K562 (cell line): ENCODE results near the gene TDRKH. TPM values are rescaled to one million over a fixed set of nuclear protein-coding genes. Genes with fewer than 3 reads are reported as not detected.
"Not testable (repeated sequence)": the region's sequence is repeated elsewhere in the genome, so short reads cannot be mapped to it uniquely, and the experiment has no call there.

Experiments
- ATAC-seq: fragments of 200-7000 bp; cut with Tn5 transposase; 3 replicates; pipeline ENCODE4 v1.9.1; 2020; ENCODE audit warnings: moderate library complexity
- BruUV-seq: library from RNA; stranded (reverse); fragments of 400-500 nt; replicated peaks from 2 replicates; lab custom pipeline; 2021; lab: Mats Ljungman, UMichigan
- CTCF ChIA-PET: fragments of 300-600 bp; formaldehyde crosslinking; extraction: SDS; loops from one replicate; lab custom pipeline; 2021; ENCODE audit warnings: low intra/inter-chr PET ratio; lab: Yijun Ruan, JAX
- POLR2A ChIA-PET: fragments of 300-600, 350-650 bp; sonication (Branson Sonifier 250); formaldehyde crosslinking; extraction: SDS; loops from one replicate; lab custom pipeline; 2021; ENCODE audit warnings: antibody characterized with exemption, inconsistent platforms; lab: Yijun Ruan, JAX
- DNase-seq, 4 experiments: peaks; one replicate each; pipeline versions ENCODE4 v3.0.0 to v3.0.0-alpha.2; 2011 to 2018; ENCODE audit warnings: low spot score in 3 of 4, mixed read lengths in 3 of 4; ENCODE audit errors: extremely low read depth in 1 of 4
- FAIRE-seq: peaks from 2 replicates; lab custom pipeline; 2011; peaks lifted over from hg19 to GRCh38; lab: Jason Lieb, UNC
- H2AFZ ChIP-seq: 2 replicates; pipeline ENCODE4 v1.6.0; 2011; ENCODE audit warnings: low read depth, low read length, control low read depth, inconsistent platforms
- H3K27ac ChIP-seq: fragments of 200-600 bp; 3 replicates; pipeline ENCODE4 v1.8.0; 2011; ENCODE audit warnings: low read depth, mild to moderate bottlenecking, control low read depth, inconsistent platforms, low read length, moderate library complexity, mixed read lengths; ENCODE audit errors: extremely low read depth
- H3K27me3 ChIP-seq, 2 experiments: fragments of 300-600 bp in 1 of 2; 2 replicates in 1 of 2; 3 replicates in 1 of 2; pipeline versions ENCODE4 v1.6.0 to v1.8.0; 2011; ENCODE audit warnings: inconsistent platforms in 2 of 2, low read length in 2 of 2, mild to moderate bottlenecking in 1 of 2, mixed read lengths in 1 of 2, moderate library complexity in 1 of 2; ENCODE audit not compliant: control insufficient read depth in 2 of 2, insufficient read depth in 2 of 2
- H3K36me3 ChIP-seq: fragments of 300-600 bp; 3 replicates; pipeline ENCODE4 v1.8.0; 2011; ENCODE audit warnings: mild to moderate bottlenecking, low read length, inconsistent platforms; ENCODE audit not compliant: control insufficient read depth, insufficient read depth
- H3K4me1 ChIP-seq, 2 experiments: fragments of 200-600 bp in 1 of 2; replicated peaks in 1 of 2; 2 replicates in 1 of 2; 3 replicates in 1 of 2; pipeline versions ENCODE4 v1.5.1 to v1.8.0; 2011; ENCODE audit warnings: inconsistent platforms in 2 of 2, low read length in 2 of 2, mild to moderate bottlenecking in 1 of 2, mixed read lengths in 1 of 2, moderate library complexity in 1 of 2; ENCODE audit not compliant: control insufficient read depth in 2 of 2, insufficient read depth in 2 of 2
- H3K4me2 ChIP-seq: 2 replicates; pipeline ENCODE4 v1.6.1; 2011; ENCODE audit warnings: low read length, control low read depth, inconsistent platforms, mixed read lengths; ENCODE audit not compliant: insufficient read depth
- H3K4me3 ChIP-seq: fragments of 200-600 bp; sonication (generic), shearing (Covaris generic); 2 replicates; pipeline ENCODE4 v1.5.1; 2016; ENCODE audit warnings: control low read depth, inconsistent platforms
- H3K79me2 ChIP-seq: fragments of 200-600 bp; 3 replicates; pipeline ENCODE4 v1.8.0; 2011; ENCODE audit warnings: low read length, inconsistent platforms; ENCODE audit not compliant: control insufficient read depth, insufficient read depth
- H3K9ac ChIP-seq, 2 experiments: 2 replicates each; pipeline versions ENCODE4 v1.6.0 to v1.6.1; 2011; ENCODE audit warnings: low read depth in 2 of 2, low read length in 2 of 2, control low read depth in 1 of 2, inconsistent platforms in 1 of 2, mild to moderate bottlenecking in 1 of 2, mixed read lengths in 1 of 2; ENCODE audit not compliant: insufficient read depth in 1 of 2
- H3K9me1 ChIP-seq: one replicate; pipeline ENCODE4 v1.6.0; 2011; ENCODE audit warnings: inconsistent platforms, mild to moderate bottlenecking, low read length, moderate library complexity; ENCODE audit not compliant: control insufficient read depth, insufficient read depth
- H3K9me3 ChIP-seq: replicated peaks from 2 replicates; pipeline ENCODE4 v1.5.1; 2011; ENCODE audit warnings: low read depth, low read length, inconsistent platforms; ENCODE audit not compliant: control insufficient read depth, insufficient read depth
- H4K20me1 ChIP-seq: replicated peaks from 2 replicates; pipeline ENCODE4 v1.6.1; 2011; ENCODE audit warnings: low read length, inconsistent platforms, mixed read lengths; ENCODE audit not compliant: control insufficient read depth, insufficient read depth
- ATF3 ChIP-seq, 2 experiments: fragments of 450-650 bp in 1 of 2; sonication (generic) in 1 of 2; formaldehyde crosslinking in 1 of 2; IDR thresholded peaks in 1 of 2; conservative IDR thresholded peaks in 1 of 2; 2 replicates each; pipeline versions ENCODE4 v1.6.1 to v1.8.1; 2016 to 2023; ENCODE audit warnings: mild to moderate bottlenecking in 2 of 2, moderate library complexity in 2 of 2, inconsistent platforms in 1 of 2, missing genetic modification reagents in 1 of 2
- BHLHE40 ChIP-seq: IDR thresholded peaks from 2 replicates; pipeline ENCODE4 v1.6.1; 2011; ENCODE audit warnings: low read length, improper control_type of control experiment
- DIDO1 ChIP-seq: fragments of 450-650 bp; IDR thresholded peaks from 2 replicates; pipeline ENCODE4 v1.6.1; 2016; ENCODE audit warnings: low read depth, missing biosample characterization, missing genetic modification characterization
- E4F1 ChIP-seq: fragments of 250-450 bp; sonication (Bioruptor Pico); IDR thresholded peaks from 2 replicates; pipeline ENCODE4 v1.5.0; 2021; ENCODE audit warnings: mild to moderate bottlenecking, borderline replicate concordance
- EZH2 ChIP-seq: IDR thresholded peaks from 2 replicates; pipeline ENCODE4 v1.6.1; 2012; ENCODE audit warnings: low read depth, mild to moderate bottlenecking, inconsistent platforms, low read length, borderline replicate concordance
- HCFC1 ChIP-seq: IDR thresholded peaks from 2 replicates; pipeline ENCODE4 v1.6.1; 2012; ENCODE audit warnings: low read depth, low read length, improper control_type of control experiment
- HMG20A ChIP-seq: fragments of 450-650 bp; formaldehyde crosslinking; conservative IDR thresholded peaks from 2 replicates; pipeline ENCODE4 v1.4.0; 2020; ENCODE audit warnings: mild to moderate bottlenecking, mixed read lengths
- JUND ChIP-seq, 2 experiments: IDR thresholded peaks; 2 replicates in 1 of 2; 3 replicates in 1 of 2; pipeline ENCODE4 v1.6.1; 2011; ENCODE audit warnings: borderline replicate concordance in 2 of 2, low read depth in 2 of 2, low read length in 2 of 2, improper control_type of control experiment in 1 of 2, missing biosample characterization in 1 of 2, missing genetic modification characterization in 1 of 2, missing genetic modification reagents in 1 of 2
- SIRT6 ChIP-seq: IDR thresholded peaks from one replicate; pipeline ENCODE4 v1.6.1; 2012; ENCODE audit warnings: low read depth, mild to moderate bottlenecking, control low read depth, inconsistent platforms, low read length, moderate library complexity
- TAL1 ChIP-seq: fragments of 450-650 bp; IDR thresholded peaks from 2 replicates; pipeline ENCODE4 v1.6.1; 2016; ENCODE audit warnings: mild to moderate bottlenecking
- WGBS: fragments of 100-300 bp; shearing (Covaris generic); methylation state at CpG from one replicate; pipeline ENCODE4 v1.1.6; 2016; ENCODE audit warnings: low coverage, mixed read lengths; ENCODE audit not compliant: insufficient coverage; ENCODE audit errors: missing lambda C conversion rate; 5-methylcytosine and 5-hydroxymethylcytosine counted together
- in situ Hi-C: fragments of 300-500 bp; cut with MboI; formaldehyde crosslinking; loops from 4 replicates; pipeline ENCODE4 v1.15.0; 2018; ENCODE audit warnings: inconsistent platforms, mixed read lengths
- intact Hi-C: fragments of 100-400 bp; cut with micrococcal nuclease; formaldehyde crosslinking; loops from 2 replicates; pipeline ENCODE4 v1.14.2; 2022
- polyA plus RNA-seq, 8 experiments: library from polyadenylated mRNA; depleted of rRNA in 4 of 8; stranded (reverse) in 5 of 8; unstranded in 3 of 8; fragments of >200 nt; fragmentation: Nextera tagmentation in 2 of 8; fragmentation: Illumina TruSeq in 1 of 8; extraction: Ambion mirVana in 2 of 8; extraction: Trizol in 1 of 8; gene quantifications; 2 replicates each; pipeline versions ENCODE4 v1.2.1 to v1.2.3, GENCODE V29; 2011 to 2014; ENCODE audit warnings: inconsistent platforms in 1 of 8, missing spikeins in 1 of 8
- total RNA-seq, 7 experiments: library from RNA; depleted of rRNA in 6 of 7; stranded (reverse); fragments of >200 nt in 6 of 7; fragmentation: Illumina TruSeq in 2 of 7; extraction: Trizol in 2 of 7; gene quantifications; 2 replicates each; pipeline versions ENCODE4 v1.2.1 to v1.2.3, GENCODE V29; 2011 to 2021; ENCODE audit warnings: low replicate concordance in 1 of 7

Gene TDRKH
- total and polyA plus RNA-seq, 9 of the 15 experiments (the other 6 are each of a cell fraction or from before 2014, with no cell fraction given): 4.3 to 21.3 (median 8.4) TPM

GRCh38 chr1:151773702-151774101, 16.6 kb downstream of the TDRKH start (continued):
- TF ChIP-seq ATF3 (IDR thresholded peaks at IDR 0.05) (peak; percentile 84), ATF3 (CRISPR knock-in tag; conservative IDR thresholded peaks at IDR 0.05) (no peak), BHLHE40 (peak; percentile 30; the same call in 1 of the 2 replicates), HCFC1 (no peak), JUND (IDR thresholded peaks at IDR 0.05; ENCODE audit: borderline replicate concordance, low read depth, low read length) (peak; percentile 71; the same call in 1 of the 2 replicates), JUND (tag; IDR thresholded peaks at IDR 0.05; ENCODE audit: borderline replicate concordance, low read depth, low read length) (no peak; the same call in 2 of the 3 replicates), SIRT6 (no peak), HMG20A (CRISPR knock-in tag) (no peak), E4F1 (CRISPR knock-in tag) (no peak), EZH2 (no peak), DIDO1 (no peak), TAL1 (no peak)

GRCh38 chr1:151769270-151769669, 21.0 kb downstream of the TDRKH start:
- ATAC-seq, H3K27ac ChIP-seq, FAIRE-seq, in situ Hi-C loops, H3K9me3 ChIP-seq, CTCF ChIA-PET, BruUV-seq, H2AFZ ChIP-seq, H4K20me1 ChIP-seq, DNase-seq, POLR2A ChIA-PET, H3K9me1 ChIP-seq, H3K36me3 ChIP-seq, H3K79me2 ChIP-seq, H3K9ac ChIP-seq, H3K27me3 ChIP-seq, H3K4me2 ChIP-seq, H3K4me3 ChIP-seq, intact Hi-C loops: not testable (repeated sequence)
- WGBS: 90% methylated on average over 2 of the region's 34 CpGs
- H3K4me1 ChIP-seq: peaks cover 4 to 23% of the 10 kb centered on the region in 2 experiments
